GM21529 (cell line): Measurements from ENCODE around the gene FAM107A.
A peak's percentile ranks its signal among the peaks of the same experiment; 100 is the strongest.
"Not testable (repeated sequence)": the region's sequence is repeated elsewhere in the genome, so short reads cannot be mapped to it uniquely, and the experiment has no call there.

ENCODE experiments used
- ATAC-seq: cut with Tn5 transposase; IDR thresholded peaks from one replicate; pipeline ENCODE4 v1.9.1; 2021; ENCODE audit not compliant: unreplicated experiment

FAM107A gene

GRCh38 chr3:58537412-58538301, 39.5 kb downstream of the FAM107A start:
- no peak for ATAC-seq

GRCh38 chr3:58536501-58537411, 40.4 kb downstream of the FAM107A start, which contains the start of gene ACOX2:
TSS of gene ACOX2 (minus strand) at chr3:58537190. CDS start at chr3:58535106, 2,084 bp downstream.
- no peak for ATAC-seq

GRCh38 chr3:58535531-58536500, 41.4 kb downstream of the FAM107A start:
- ATAC-seq, result no peak

GRCh38 chr3:58534592-58535494, 42.3 kb downstream of the FAM107A start:
- ATAC-seq, result no peak

- peak; percentile 93 for ATAC-seq
Measured at GRCh38 chr3:58532794-58533220, 44.4 kb downstream of the FAM107A start.

- ATAC-seq, result no peak
Measured at GRCh38 chr3:58531956-58532355, 45.2 kb downstream of the FAM107A start.

- ATAC-seq, result no peak
Measured at GRCh38 chr3:58531555-58531954, 45.6 kb downstream of the FAM107A start.

- no peak for ATAC-seq
Measured at GRCh38 chr3:58530354-58530865, 46.8 kb downstream of the FAM107A start.

GRCh38 chr3:58529516-58530353, 47.5 kb downstream of the FAM107A start:
- no peak for ATAC-seq

- ATAC-seq, result no peak
Measured at GRCh38 chr3:58528629-58529028, 48.6 kb downstream of the FAM107A start.

GRCh38 chr3:58527440-58527839, 49.8 kb downstream of the FAM107A start:
- ATAC-seq, result not testable (repeated sequence)

GRCh38 chr3:58526515-58526957, 50.7 kb downstream of the FAM107A start:
- ATAC-seq, result no peak

- no peak for ATAC-seq
Measured at GRCh38 chr3:58524326-58524888, 52.8 kb downstream of the FAM107A start.

- ATAC-seq, result no peak
Measured at GRCh38 chr3:58522759-58523425, 54.3 kb downstream of the FAM107A start.

GRCh38 chr3:58521917-58522631, 55.1 kb downstream of the FAM107A start:
- no peak for ATAC-seq

GRCh38 chr3:58521336-58521670, 55.9 kb downstream of the FAM107A start:
- no peak for ATAC-seq
